Nucleus accumbens (tissue), 56 donors: Measurements from ENCODE around the gene KNSTRN.

Experiments
- DNase-seq, 56 donors: peaks; one replicate each; lab custom pipeline; 2025; lab: John Stamatoyannopoulos, UW

KNSTRN gene, protein sequence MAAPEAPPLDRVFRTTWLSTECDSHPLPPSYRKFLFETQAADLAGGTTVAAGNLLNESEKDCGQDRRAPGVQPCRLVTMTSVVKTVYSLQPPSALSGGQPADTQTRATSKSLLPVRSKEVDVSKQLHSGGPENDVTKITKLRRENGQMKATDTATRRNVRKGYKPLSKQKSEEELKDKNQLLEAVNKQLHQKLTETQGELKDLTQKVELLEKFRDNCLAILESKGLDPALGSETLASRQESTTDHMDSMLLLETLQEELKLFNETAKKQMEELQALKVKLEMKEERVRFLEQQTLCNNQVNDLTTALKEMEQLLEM

DNA sequence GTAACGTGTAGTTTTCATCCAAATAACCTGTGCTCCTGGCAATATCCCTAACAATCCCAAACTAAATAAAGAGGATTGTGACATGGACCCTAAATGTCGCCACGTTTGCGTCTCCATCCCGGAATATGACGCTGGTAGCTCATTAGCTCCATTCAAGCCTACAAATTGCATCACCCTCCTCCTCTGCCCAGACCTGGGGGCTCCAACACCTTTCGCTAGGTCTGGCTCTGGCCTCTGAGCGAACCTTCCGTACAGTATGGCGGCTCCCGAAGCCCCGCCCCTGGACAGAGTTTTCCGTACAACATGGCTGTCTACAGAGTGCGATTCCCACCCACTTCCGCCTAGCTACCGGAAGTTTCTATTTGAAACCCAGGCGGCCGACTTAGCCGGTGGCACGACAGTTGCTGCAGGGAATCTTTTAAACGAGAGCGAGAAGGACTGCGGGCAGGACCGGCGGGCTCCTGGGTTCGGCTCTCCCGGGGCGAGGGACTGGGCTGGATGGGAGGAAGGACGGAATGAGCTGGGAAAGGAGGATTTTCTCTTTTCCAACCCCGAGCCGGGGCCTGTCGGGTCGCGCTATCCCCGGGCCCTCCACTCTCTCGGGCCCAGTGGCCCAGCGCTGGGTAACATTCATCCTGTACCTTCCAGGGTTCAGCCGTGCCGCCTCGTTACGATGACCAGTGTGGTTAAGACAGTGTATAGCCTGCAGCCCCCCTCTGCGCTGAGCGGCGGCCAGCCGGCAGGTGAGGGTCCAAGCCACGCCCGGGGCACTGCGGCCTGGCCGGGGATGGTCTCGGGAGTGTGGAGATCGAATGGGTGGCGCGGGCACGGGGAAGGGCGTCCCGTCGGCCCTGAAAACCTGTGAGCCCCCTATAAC lies at the start of gene KNSTRN:
TSS of gene KNSTRN (plus strand) at position 142 of the 877 bp plus-strand sequence. CDS start at position 257, 115 bp downstream.
- DNase-seq = peak in 55 of 56 donors; percentile 27 to 95 (median 79)

DNA sequence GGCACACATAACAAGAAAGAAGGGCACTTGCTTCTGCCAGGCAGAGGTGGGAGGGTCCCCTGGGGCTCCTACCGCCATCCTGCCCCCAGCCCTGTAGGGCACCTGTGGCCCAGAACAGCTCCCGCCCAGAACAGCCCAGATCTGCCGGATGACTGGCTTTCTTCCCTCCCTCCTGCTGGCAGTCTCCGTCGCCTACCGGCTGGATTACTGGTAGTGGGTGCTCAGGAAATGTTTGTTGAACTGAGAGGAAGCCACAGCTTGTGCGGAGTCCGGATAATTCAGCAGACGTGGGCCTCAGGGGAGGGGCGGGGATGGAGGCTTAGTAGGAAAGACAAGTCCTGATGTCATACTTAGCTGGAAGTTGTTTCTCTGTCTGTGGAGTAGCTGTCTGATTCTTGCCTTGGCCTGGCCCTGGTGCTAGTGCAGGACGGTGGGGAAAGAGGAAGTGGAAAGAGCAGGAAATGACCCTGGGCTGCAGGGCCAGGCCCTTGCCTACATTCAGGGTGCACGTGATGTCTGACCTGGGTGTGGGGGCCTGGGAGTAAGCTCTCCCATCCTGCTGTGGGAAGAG lies 48.5 kb upstream of the KNSTRN start:
- DNase-seq = peak in 29 of 56 donors; percentile 7 to 74 (median 25)

DNA sequence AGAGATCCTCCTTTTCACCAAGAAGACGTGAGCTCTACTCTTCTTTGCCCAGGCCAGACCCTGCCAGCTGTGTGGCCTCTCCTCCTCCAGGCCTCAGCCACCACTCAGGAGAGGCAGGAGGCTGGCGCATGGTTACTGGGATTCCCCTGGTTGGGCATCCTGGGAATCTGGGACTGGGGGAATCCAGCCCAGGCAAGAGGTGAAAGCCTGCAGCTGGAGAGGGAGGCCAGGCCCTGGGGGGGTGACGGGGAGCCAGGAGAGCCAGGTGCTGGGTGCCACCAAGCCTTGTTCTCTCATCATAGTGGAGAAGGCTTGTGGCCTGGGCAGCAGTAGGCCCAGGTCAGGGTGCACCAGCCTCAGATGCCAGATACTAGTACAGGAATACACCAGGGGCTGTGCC lies 48.0 kb upstream of the KNSTRN start:
- no peak for DNase-seq

DNA sequence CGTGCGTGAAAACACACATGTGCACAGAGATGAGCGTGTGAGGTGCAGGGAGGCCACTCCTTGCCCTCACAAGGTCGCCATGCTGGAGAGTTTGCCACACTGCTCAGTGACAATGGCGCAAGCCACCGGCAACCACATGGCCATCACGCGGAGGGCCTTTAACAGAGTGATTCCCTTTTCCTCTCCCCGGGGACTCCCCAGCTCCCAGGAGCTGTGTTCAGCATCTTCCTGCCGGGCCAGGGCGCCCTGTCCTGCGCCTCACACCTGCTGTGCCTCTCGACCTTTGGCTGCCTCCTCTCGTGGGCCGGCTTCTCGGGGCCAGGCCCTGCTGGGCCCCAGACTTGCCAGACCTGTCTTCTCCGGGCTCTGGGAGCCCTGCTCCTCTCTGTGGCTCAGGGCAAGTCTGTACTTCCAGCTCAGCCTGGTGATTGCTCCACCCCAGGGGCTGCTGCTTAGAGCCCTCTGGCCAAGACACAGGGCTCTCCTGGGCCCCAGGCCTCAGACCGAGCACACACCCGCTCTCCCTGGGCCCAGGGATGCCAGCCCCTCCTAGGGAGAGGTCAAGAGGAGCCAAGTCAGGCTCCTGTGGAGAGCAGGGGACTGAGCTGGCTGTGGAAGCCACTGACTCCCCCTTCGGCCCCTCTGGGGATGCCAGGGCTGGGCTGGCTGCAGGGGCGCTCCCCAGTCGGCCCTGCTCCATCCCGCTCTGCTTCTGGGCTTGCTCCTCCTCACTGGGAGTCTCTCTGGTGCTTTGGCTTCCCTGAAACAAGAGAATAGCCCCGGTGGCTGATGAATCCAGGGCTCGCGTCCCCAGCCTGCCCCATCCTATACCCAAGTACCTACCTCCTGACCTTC lies 47.4 kb upstream of the KNSTRN start:
- peak in 1 of 56 donors; percentile 11 for DNase-seq

GRCh38 chr15:40335938-40336743 lies 46.4 kb upstream of the KNSTRN start:
- DNase-seq = no peak

GRCh38 chr15:40336744-40337122 lies 45.8 kb upstream of the KNSTRN start:
- peak in 3 of 56 donors; percentile 11 to 28 (median 15) for DNase-seq

DNA sequence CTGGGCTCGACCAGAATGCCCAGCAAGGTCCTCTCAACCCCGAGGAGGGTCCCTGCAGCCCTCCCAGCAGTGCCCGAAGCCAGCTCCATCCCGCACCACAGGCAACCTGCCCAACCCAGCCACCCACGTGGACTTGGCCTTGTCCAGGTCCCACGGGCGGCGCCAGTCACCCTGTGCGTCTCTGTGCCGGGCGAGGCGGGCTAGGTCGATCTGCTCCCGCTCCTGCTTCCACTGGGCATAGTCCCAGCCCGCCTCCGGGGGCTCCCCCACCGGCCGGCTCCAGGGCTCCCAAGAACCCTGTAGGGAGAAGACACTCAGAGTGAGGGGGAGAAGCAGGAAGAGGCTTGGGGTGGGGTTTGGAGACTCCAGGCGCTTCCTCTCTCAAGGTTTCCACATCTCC lies 44.9 kb upstream of the KNSTRN start:
- peak in 1 of 56 donors; percentile 20 for DNase-seq

GRCh38 chr15:40338041-40338657 lies 44.4 kb upstream of the KNSTRN start:
- peak in 45 of 56 donors; percentile 13 to 77 (median 38) for DNase-seq

DNA sequence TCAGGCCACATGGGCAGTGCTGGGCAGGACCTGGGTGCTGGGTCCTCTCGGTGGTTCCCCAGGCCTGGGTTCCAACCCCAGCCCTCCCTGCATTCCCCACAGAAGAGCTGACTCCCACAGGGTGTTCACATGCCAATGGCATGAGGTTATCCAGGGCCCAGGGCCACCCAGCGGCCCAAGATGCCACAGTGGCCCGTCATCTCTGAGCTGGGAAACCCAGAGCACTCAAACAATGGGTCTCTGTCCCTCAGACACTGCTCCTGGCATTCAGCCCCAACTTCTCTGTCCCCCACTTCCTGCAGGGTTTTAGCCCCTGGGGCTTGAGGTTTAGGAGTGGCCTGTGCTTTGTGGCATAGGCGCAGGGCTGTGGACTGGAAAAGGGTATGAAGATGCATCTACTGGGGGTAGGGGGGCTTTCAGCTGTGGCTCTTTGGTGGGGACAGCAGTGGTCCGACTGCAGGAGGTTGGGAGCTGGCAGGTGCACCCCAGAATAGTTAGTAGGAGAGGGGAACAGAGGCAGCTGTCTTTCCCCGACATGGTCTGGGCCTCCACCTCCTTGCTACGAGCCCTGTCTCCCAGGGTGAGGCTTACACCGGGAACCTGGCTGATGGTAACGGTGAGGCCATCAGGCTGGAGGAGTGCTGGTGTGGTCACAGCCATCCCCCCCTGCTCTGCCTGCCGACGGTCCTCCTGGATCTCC lies 43.5 kb upstream of the KNSTRN start:
- peak in 47 of 56 donors; percentile 15 to 80 (median 59) for DNase-seq

DNA sequence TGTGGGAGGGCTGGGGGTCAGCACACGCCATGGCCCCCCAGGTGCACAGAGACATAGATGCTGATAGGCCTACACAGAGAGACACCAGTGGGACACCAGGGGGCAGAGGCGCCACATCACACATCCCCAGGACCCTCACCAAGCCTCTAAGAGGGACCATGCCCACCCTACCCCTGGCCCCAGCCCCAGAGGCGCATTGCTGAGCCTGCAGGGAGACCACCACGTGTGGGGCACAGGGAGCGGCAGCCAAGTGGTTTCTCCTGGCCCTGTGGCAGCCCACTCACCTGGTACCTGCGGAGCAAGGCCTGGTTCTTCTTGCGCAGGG lies 42.9 kb upstream of the KNSTRN start:
- peak in 3 of 56 donors; percentile 39 to 53 (median 43) for DNase-seq

DNA sequence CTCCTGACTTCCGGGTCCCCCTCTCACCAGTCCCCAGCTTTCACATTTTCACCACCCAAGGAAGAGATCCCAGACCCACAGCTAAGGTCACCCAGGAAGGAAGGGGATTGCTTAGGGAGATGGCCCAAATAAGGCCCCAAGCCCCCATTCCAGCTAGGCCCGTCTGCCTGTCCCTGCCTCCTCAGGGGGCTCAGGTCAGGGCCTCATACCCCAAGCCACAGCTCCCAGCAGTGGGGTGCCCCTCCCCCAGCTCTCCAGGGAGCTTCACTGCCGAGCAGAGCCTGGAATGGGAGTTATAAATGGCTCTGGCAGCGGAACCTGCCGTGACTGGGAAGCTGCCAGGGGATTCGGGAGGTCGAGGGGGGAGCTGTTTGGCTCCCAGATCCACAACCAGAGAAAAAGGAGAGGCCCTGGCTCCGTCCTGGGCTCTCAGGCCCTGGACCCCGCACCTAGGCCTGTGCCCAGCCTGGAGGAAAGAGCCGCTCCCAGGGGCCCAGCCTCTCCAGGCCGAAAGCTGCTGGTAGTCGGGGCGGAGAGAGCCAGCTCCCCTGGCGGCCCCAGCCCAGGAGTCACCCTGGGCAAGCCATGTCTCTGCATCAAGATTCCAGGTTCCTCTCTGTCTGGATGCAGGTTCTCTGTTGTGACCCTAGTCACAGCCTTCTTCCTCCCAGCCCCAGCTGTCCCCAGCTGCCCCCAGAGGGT lies 42.3 kb upstream of the KNSTRN start:
- DNase-seq = peak in 47 of 56 donors; percentile 46 to 85 (median 67)

GRCh38 chr15:40340740-40341400 lies 41.7 kb upstream of the KNSTRN start, which contains the start of gene CCDC9B:
TSS of gene CCDC9B (minus strand) at chr15:40340939. CDS start at chr15:40340819, 120 bp downstream.
- peak; percentile 46 to 96 (median 82) for DNase-seq

- no peak for DNase-seq
Observed at GRCh38 chr15:40342416-40343320, 39.9 kb upstream of the KNSTRN start.

- no peak for DNase-seq
Observed at GRCh38 chr15:40343512-40343911, 39.0 kb upstream of the KNSTRN start.

DNA sequence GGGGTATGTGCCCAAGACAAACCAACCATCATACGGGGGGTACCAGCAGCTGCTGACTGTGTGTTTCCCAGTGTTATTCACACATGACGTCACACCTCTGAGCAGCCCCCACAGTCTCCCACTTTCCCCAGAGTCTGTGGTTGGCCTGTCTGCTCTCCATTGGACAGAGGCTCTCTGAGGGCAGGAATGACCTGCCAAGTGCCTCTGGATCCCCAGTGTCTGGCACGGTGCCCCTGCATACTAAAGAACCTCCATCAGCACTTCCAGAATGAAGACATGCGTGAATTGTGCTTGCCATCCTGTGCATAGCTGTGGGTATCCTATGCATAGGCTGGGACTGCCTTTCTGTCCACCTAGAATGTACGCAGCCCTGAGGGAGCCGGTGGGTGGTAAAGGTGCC lies 38.3 kb upstream of the KNSTRN start:
- no peak for DNase-seq

DNA sequence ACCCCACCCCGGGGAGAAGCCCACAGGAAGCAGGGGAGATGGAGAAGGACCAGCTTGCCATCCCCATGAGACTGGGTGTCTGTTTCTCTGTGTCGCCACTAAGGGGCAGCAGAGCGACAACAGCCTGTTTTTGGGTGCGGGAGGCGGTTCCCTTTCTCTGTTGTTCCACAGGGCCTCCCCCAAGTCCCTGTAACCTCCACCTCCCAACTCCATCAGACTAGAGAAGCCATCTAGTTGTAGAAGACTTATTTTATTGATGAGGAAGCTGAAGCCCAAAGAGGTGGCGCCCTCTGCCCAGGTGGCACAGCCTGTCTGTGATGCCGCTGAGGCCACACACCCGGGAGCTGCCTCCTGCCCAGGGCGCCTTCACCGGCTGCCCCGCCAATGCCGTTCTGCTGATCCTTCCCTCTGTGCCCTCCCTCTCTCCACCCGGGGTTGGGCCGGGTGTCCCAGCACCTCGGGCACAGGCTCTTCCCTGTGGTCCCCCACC lies 37.8 kb upstream of the KNSTRN start:
- DNase-seq = peak in 46 of 56 donors; percentile 6 to 77 (median 41)
